ENCODE data around the gene IL13RA2. TPM values are rescaled to one million over a fixed set of nuclear protein-coding genes. Genes with fewer than 3 reads are reported as not detected.

IL13RA2 gene
- total and polyA plus RNA-seq, 2 of the 8 experiments (the other 6 are each of a cell fraction or from before 2014, with no cell fraction given) = not detected

GRCh38 chrX:115018040-115018647, 728 bp upstream of the IL13RA2 start (continued):
- no peak for TF ChIP-seq RNF2 (IDR thresholded peaks at IDR 0.05; ENCODE audit: borderline replicate concordance, low read depth, low read length, missing control alignments, poor library complexity, severe bottlenecking)
